GM12878 (cell line): ENCODE measurements around the gene ITGA5. TPM values are rescaled to one million over a fixed set of nuclear protein-coding genes. Genes with fewer than 3 reads are reported as not detected.

Experiments used
- ATAC-seq: fragments of 200-7000 bp; cut with Tn5 transposase; 3 replicates; pipeline ENCODE4 v1.9.1; 2020; ENCODE audit warnings: mild to moderate bottlenecking, moderate library complexity
- BruUV-seq: library from RNA; stranded (reverse); fragments of 400-500 nt; replicated peaks from 2 replicates; lab custom pipeline; 2021; lab: Mats Ljungman, UMichigan
- CTCF ChIA-PET: fragments of 300-600 bp; sonication (Branson Sonifier 250); formaldehyde crosslinking; extraction: SDS; loops from one replicate; lab custom pipeline; 2021; ENCODE audit warnings: inconsistent platforms; lab: Yijun Ruan, JAX
- POLR2A ChIA-PET: fragments of 350-600 bp; formaldehyde crosslinking; extraction: SDS; loops from one replicate; lab custom pipeline; 2021; ENCODE audit warnings: inconsistent platforms; lab: Charles Lee
- RAD21 ChIA-PET: fragments of 300-600 bp; sonication (Branson Sonifier 250); formaldehyde crosslinking; loops from one replicate; lab custom pipeline; 2023; ENCODE audit warnings: antibody characterized with exemption; ENCODE audit not compliant: unreplicated experiment; lab: Charles Lee
- SMC1A ChIA-PET: fragments of 300-600 bp; sonication (Branson Sonifier 250); formaldehyde crosslinking; loops from one replicate; lab custom pipeline; 2023; ENCODE audit not compliant: unreplicated experiment, uncharacterized antibody; lab: Charles Lee
- DNase-seq: peaks from one replicate; pipeline ENCODE4 v3.0.0-alpha.2; 2011; ENCODE audit warnings: low read depth, low spot score
- FAIRE-seq: peaks from 3 replicates; lab custom pipeline; 2011; peaks lifted over from hg19 to GRCh38; lab: Jason Lieb, UNC
- H2AFZ ChIP-seq: 2 replicates; pipeline ENCODE4 v1.6.0; 2011; ENCODE audit warnings: low read depth, low read length, control low read depth; ENCODE audit not compliant: control insufficient read depth
- H3K27ac ChIP-seq: 2 replicates; pipeline ENCODE4 v1.5.1; 2011; ENCODE audit warnings: control low read depth; ENCODE audit not compliant: control insufficient read depth, insufficient read depth
- H3K27me3 ChIP-seq, 2 experiments: replicated peaks in 1 of 2; 2 replicates each; pipeline versions ENCODE4 v1.6.0 to v1.6.1; 2011; ENCODE audit warnings: low read length in 1 of 2; ENCODE audit not compliant: control insufficient read depth in 2 of 2, insufficient read depth in 2 of 2
- H3K36me3 ChIP-seq, 2 experiments: 2 replicates each; pipeline ENCODE4 v1.5.1; 2011; ENCODE audit warnings: low read length in 1 of 2; ENCODE audit not compliant: control insufficient read depth in 2 of 2, insufficient read depth in 2 of 2
- H3K4me1 ChIP-seq: 2 replicates; pipeline ENCODE4 v1.6.1; 2011; ENCODE audit warnings: mild to moderate bottlenecking, low read length, moderate library complexity, mixed read lengths; ENCODE audit not compliant: control insufficient read depth, insufficient read depth
- H3K4me2 ChIP-seq: 2 replicates; pipeline ENCODE4 v1.6.0; 2011; ENCODE audit warnings: control low read depth; ENCODE audit not compliant: control insufficient read depth, insufficient read depth
- H3K4me3 ChIP-seq: fragments of 200-600 bp; sonication (generic); 2 replicates; pipeline ENCODE4 v1.5.1; 2016
- H3K79me2 ChIP-seq: 2 replicates; pipeline ENCODE4 v1.6.0; 2011; ENCODE audit warnings: low read length; ENCODE audit not compliant: control insufficient read depth, insufficient read depth
- H3K9ac ChIP-seq: 2 replicates; pipeline ENCODE4 v1.8.0; 2011; ENCODE audit warnings: low read length, control low read depth, mixed read lengths; ENCODE audit not compliant: control insufficient read depth, insufficient read depth
- H3K9me3 ChIP-seq: replicated peaks from 3 replicates; pipeline ENCODE4 v1.5.1; 2011; ENCODE audit warnings: mild to moderate bottlenecking, low read length; ENCODE audit not compliant: control insufficient read depth, insufficient read depth
- H4K20me1 ChIP-seq: 2 replicates; pipeline ENCODE4 v1.6.0; 2011; ENCODE audit not compliant: control insufficient read depth, insufficient read depth
- ATF2 ChIP-seq: IDR thresholded peaks from 2 replicates; pipeline ENCODE4 v1.6.1; 2012; ENCODE audit warnings: low read length, inconsistent platforms
- CBX5 ChIP-seq: sonication (generic); IDR thresholded peaks from 2 replicates; pipeline ENCODE4 v1.6.1; 2016; ENCODE audit warnings: low read depth, moderate library complexity, mild to moderate bottlenecking, inconsistent platforms
- CEBPZ ChIP-seq: fragments of 150-350 bp; IDR thresholded peaks from 2 replicates; pipeline ENCODE4 v1.6.1; 2016; ENCODE audit warnings: low read depth, low read length
- CREB1 ChIP-seq: IDR thresholded peaks from 2 replicates; pipeline ENCODE4 v1.6.1; 2012; ENCODE audit warnings: low read depth, mild to moderate bottlenecking, inconsistent platforms
- E4F1 ChIP-seq: fragments of 450-650 bp; IDR thresholded peaks from 2 replicates; pipeline ENCODE4 v1.6.1; 2018; ENCODE audit warnings: borderline replicate concordance, mild to moderate bottlenecking; ENCODE audit not compliant: partially characterized antibody
- FOXM1 ChIP-seq: IDR thresholded peaks from 2 replicates; pipeline ENCODE4 v1.6.1; 2012; ENCODE audit warnings: low read depth, mild to moderate bottlenecking, inconsistent platforms, low read length, moderate library complexity
- JUND ChIP-seq: IDR thresholded peaks from 2 replicates; pipeline ENCODE4 v1.6.1; 2012; ENCODE audit warnings: low read depth, mild to moderate bottlenecking, low read length, improper control_type of control experiment, moderate library complexity
- MEF2B ChIP-seq: fragments of 450-650 bp; IDR thresholded peaks from 2 replicates; pipeline ENCODE4 v1.6.1; 2018; ENCODE audit warnings: mild to moderate bottlenecking, moderate library complexity; ENCODE audit not compliant: partially characterized antibody, poor library complexity, severe bottlenecking
- MYB ChIP-seq: fragments of 150-350 bp; IDR thresholded peaks from 2 replicates; pipeline ENCODE4 v1.6.1; 2014; ENCODE audit warnings: mild to moderate bottlenecking, low read depth, low read length, borderline replicate concordance
- PML ChIP-seq: IDR thresholded peaks from 2 replicates; pipeline ENCODE4 v1.6.1; 2012; ENCODE audit warnings: low read length, inconsistent platforms
- SMC3 ChIP-seq: IDR thresholded peaks from 2 replicates; pipeline ENCODE4 v1.6.1; 2011; ENCODE audit warnings: low read length, improper control_type of control experiment, borderline replicate concordance
- ZSCAN29 ChIP-seq: fragments of 450-650 bp; IDR thresholded peaks from 2 replicates; pipeline ENCODE4 v1.6.1; 2017; ENCODE audit warnings: mild to moderate bottlenecking, moderate library complexity
- WGBS: methylation state at CpG from one replicate; pipeline ENCODE4 v1.1.6; 2016; ENCODE audit warnings: low lambda C conversion rate; ENCODE audit not compliant: insufficient replicate concordance, insufficient coverage; ENCODE audit errors: missing lambda C conversion rate; 5-methylcytosine and 5-hydroxymethylcytosine counted together
- in situ Hi-C: fragments of 300-500 bp; cut with MboI; formaldehyde crosslinking; loops from 9 replicates; pipeline ENCODE4 v1.14.3; 2018; ENCODE audit warnings: mixed read lengths
- intact Hi-C: fragments of 100-400 bp; cut with micrococcal nuclease; formaldehyde crosslinking; loops from one replicate; pipeline ENCODE4 v1.14.2; 2022; ENCODE audit not compliant: unreplicated experiment
- polyA plus RNA-seq, 11 experiments: library from polyadenylated mRNA; depleted of rRNA in 4 of 11; unstranded in 6 of 11; stranded (reverse) in 5 of 11; fragments of >200 nt; fragmentation: Nextera tagmentation in 4 of 11; fragmentation: Illumina TruSeq in 1 of 11; extraction: Ambion mirVana in 4 of 11; extraction: Trizol in 1 of 11; gene quantifications; 1 replicate in 1 of 11; 2 replicates in 10 of 11; pipeline versions ENCODE4 v1.2.1 to v1.2.3, GENCODE V29; 2011 to 2016; ENCODE audit warnings: inconsistent platforms in 2 of 11, missing spikeins in 2 of 11, low read depth in 1 of 11
- total RNA-seq, 4 experiments: library from RNA; depleted of rRNA in 3 of 4; stranded (reverse); fragments of >200 nt in 3 of 4; fragmentation: Illumina TruSeq in 1 of 4; extraction: Trizol in 1 of 4; gene quantifications; 2 replicates each; pipeline versions ENCODE4 v1.2.1 to v1.2.3, GENCODE V29; 2013 to 2021

The ITGA5 gene
- total and polyA plus RNA-seq, 10 of the 15 experiments (the other 5 are each of a cell fraction or from before 2014, with no cell fraction given) = 0.15 to 22.5 (median 0.61) TPM

- TF ChIP-seq E4F1 = no peak
- no peak for TF ChIP-seq MYB
- TF ChIP-seq CREB1 = no peak
- no peak for TF ChIP-seq ATF2
- TF ChIP-seq FOXM1 = no peak
- no peak for TF ChIP-seq MEF2B
Measured at GRCh38 chr12:54452628-54453027, 33.6 kb upstream of the ITGA5 start (continued).

- H3K27ac ChIP-seq = no peak overlapping the region
- intact Hi-C loops = no loop called here
- CTCF ChIA-PET = interaction anchor here (0.6 to 33.3 kb wide), 8 partner anchors 10 to 96 kb away, joined by 3 to 1071 read pairs (median 3); no protein-coding TSS in a partner anchor
- FAIRE-seq = no peak
- RAD21 ChIA-PET = interaction anchor here (1.3 kb wide), 1 partner anchor 12 kb away, joined by 3 read pairs; no protein-coding TSS in a partner anchor
- no peak overlapping the region for H2AFZ ChIP-seq
- WGBS = 76% methylated on average over 4 of the region's 4 CpGs
- no peaks in the 10 kb centered on the region for H3K4me1 ChIP-seq
- H3K79me2 ChIP-seq = no peaks in the 10 kb centered on the region
- H3K9ac ChIP-seq = no peak overlapping the region
- ATAC-seq = no peak
- BruUV-seq = no TSS peak
- SMC1A ChIA-PET = interaction anchor here (0.6 to 21.0 kb wide), 3 partner anchors 16 to 57 kb away, joined by 3 to 469 read pairs (median 4); no protein-coding TSS in a partner anchor
- H3K27me3 ChIP-seq = peaks cover 0 to 3% of the 10 kb centered on the region in 2 experiments; a peak in 1 of 4 replicates
- H3K4me2 ChIP-seq = no peak overlapping the region
- no peak for DNase-seq
- no peaks in the 10 kb centered on the region for H3K36me3 ChIP-seq
- no peak overlapping the region for H3K4me3 ChIP-seq
- no peaks in the 10 kb centered on the region for H3K9me3 ChIP-seq
- no peaks in the 10 kb centered on the region for H4K20me1 ChIP-seq
- POLR2A ChIA-PET = no interaction called here
- in situ Hi-C loops = no loop called here
- TF ChIP-seq CBX5 (no peak), SMC3 (no peak), CEBPZ (no peak), JUND (no peak), PML (no peak), ZSCAN29 (no peak)
Measured at GRCh38 chr12:54448344-54448743, 29.3 kb upstream of the ITGA5 start.
